HL-60 (cell line): Measurements from ENCODE around the gene WDR38.

Experiments
- DNase-seq, 2 experiments: peaks; one replicate each; pipeline ENCODE4 v3.0.0-alpha.2; 2010 to 2020; ENCODE audit warnings: low read depth in 1 of 2, low spot score in 1 of 2
- H3K27ac ChIP-seq: fragments of 250-450 bp; sonication (Bioruptor Pico); replicated peaks from 2 replicates; pipeline ENCODE4 v1.5.1; 2020; ENCODE audit warnings: mild to moderate bottlenecking, moderate library complexity
- H3K27me3 ChIP-seq: fragments of 250-450 bp; sonication (Bioruptor Pico); 2 replicates; pipeline ENCODE4 v1.5.1; 2021; ENCODE audit warnings: mild to moderate bottlenecking, moderate library complexity; ENCODE audit not compliant: insufficient read depth, poor library complexity, severe bottlenecking
- H3K4me3 ChIP-seq: replicated peaks from 2 replicates; pipeline ENCODE4 v1.5.1; 2011; ENCODE audit warnings: mild to moderate bottlenecking, control low read depth, low read length; ENCODE audit not compliant: insufficient read depth
- GABPA ChIP-seq: IDR thresholded peaks from 2 replicates; pipeline ENCODE4 v1.6.1; 2012; ENCODE audit warnings: low read depth
- POLR2AphosphoS5 ChIP-seq: IDR thresholded peaks from 2 replicates; pipeline ENCODE4 v1.6.1; 2012; ENCODE audit warnings: low read depth
- SPI1 ChIP-seq: IDR thresholded peaks from 2 replicates; pipeline ENCODE4 v1.6.1; 2012; ENCODE audit warnings: low read depth, mild to moderate bottlenecking, borderline replicate concordance
- TF ChIP-seq, protein P1 (sequence below): IDR thresholded peaks from 2 replicates; pipeline ENCODE4 v1.6.1; 2012; ENCODE audit warnings: low read depth; ENCODE audit not compliant: insufficient replicate concordance
- TF ChIP-seq, protein P2 (sequence below): IDR thresholded peaks from one replicate; pipeline ENCODE4 v1.5.1; 2011; ENCODE audit warnings: low read length, control low read depth, inconsistent platforms; ENCODE audit not compliant: insufficient read depth

Gene WDR38

DNA sequence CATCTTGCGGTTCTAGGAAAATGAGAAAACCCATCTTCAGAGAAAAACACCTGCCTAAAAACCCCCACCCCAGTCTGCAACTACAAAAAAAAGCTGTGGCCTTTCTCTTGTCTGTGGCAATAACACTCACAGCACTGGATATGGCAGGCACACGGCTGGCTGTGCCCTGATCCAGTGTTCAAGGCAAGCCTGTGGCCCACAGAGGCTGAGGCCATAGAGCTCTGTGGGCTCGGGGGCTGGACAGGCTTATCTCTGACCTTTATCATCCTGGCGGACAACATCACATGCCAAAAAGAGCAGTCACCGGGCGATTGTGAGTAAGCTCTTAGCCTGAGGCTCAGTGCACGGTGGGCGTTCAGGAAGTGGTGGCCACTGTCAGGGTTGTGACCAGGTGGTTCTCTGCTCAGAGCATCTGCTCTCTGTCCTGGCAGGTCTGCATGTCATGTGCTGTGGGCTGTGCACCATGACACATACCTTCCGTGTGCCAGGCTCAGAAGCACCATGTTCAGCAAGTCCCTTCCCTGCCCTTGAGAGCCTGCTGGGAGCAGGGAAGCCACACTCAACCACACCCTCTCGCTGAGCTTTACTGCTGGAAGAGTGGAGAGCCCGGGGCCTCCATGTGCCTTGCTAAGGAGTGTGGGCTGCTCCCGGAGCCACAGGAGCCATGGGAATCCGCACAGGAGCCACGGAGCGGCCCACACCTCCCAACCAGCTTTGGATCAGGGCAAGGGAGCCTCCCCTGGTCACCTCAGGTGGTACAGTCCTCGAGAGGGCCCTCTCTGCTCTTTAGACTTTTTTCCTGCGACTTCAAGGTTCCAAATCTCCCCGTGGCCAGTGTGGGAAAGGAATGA, 34.6 kb upstream of the WDR38 start:
- Histone ChIP-seq H3K27ac (no peak overlapping the region), H3K27me3 (no peaks in the 10 kb centered on the region), H3K4me3 (no peak overlapping the region)
- no peak for DNase-seq
- TF ChIP-seq, protein P1, sequence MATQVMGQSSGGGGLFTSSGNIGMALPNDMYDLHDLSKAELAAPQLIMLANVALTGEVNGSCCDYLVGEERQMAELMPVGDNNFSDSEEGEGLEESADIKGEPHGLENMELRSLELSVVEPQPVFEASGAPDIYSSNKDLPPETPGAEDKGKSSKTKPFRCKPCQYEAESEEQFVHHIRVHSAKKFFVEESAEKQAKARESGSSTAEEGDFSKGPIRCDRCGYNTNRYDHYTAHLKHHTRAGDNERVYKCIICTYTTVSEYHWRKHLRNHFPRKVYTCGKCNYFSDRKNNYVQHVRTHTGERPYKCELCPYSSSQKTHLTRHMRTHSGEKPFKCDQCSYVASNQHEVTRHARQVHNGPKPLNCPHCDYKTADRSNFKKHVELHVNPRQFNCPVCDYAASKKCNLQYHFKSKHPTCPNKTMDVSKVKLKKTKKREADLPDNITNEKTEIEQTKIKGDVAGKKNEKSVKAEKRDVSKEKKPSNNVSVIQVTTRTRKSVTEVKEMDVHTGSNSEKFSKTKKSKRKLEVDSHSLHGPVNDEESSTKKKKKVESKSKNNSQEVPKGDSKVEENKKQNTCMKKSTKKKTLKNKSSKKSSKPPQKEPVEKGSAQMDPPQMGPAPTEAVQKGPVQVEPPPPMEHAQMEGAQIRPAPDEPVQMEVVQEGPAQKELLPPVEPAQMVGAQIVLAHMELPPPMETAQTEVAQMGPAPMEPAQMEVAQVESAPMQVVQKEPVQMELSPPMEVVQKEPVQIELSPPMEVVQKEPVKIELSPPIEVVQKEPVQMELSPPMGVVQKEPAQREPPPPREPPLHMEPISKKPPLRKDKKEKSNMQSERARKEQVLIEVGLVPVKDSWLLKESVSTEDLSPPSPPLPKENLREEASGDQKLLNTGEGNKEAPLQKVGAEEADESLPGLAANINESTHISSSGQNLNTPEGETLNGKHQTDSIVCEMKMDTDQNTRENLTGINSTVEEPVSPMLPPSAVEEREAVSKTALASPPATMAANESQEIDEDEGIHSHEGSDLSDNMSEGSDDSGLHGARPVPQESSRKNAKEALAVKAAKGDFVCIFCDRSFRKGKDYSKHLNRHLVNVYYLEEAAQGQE: no peak
- TF ChIP-seq, protein P2, sequence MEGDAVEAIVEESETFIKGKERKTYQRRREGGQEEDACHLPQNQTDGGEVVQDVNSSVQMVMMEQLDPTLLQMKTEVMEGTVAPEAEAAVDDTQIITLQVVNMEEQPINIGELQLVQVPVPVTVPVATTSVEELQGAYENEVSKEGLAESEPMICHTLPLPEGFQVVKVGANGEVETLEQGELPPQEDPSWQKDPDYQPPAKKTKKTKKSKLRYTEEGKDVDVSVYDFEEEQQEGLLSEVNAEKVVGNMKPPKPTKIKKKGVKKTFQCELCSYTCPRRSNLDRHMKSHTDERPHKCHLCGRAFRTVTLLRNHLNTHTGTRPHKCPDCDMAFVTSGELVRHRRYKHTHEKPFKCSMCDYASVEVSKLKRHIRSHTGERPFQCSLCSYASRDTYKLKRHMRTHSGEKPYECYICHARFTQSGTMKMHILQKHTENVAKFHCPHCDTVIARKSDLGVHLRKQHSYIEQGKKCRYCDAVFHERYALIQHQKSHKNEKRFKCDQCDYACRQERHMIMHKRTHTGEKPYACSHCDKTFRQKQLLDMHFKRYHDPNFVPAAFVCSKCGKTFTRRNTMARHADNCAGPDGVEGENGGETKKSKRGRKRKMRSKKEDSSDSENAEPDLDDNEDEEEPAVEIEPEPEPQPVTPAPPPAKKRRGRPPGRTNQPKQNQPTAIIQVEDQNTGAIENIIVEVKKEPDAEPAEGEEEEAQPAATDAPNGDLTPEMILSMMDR: no peak
- TF ChIP-seq POLR2AphosphoS5: no peak
- TF ChIP-seq GABPA: no peak
- no peak for TF ChIP-seq SPI1

DNA sequence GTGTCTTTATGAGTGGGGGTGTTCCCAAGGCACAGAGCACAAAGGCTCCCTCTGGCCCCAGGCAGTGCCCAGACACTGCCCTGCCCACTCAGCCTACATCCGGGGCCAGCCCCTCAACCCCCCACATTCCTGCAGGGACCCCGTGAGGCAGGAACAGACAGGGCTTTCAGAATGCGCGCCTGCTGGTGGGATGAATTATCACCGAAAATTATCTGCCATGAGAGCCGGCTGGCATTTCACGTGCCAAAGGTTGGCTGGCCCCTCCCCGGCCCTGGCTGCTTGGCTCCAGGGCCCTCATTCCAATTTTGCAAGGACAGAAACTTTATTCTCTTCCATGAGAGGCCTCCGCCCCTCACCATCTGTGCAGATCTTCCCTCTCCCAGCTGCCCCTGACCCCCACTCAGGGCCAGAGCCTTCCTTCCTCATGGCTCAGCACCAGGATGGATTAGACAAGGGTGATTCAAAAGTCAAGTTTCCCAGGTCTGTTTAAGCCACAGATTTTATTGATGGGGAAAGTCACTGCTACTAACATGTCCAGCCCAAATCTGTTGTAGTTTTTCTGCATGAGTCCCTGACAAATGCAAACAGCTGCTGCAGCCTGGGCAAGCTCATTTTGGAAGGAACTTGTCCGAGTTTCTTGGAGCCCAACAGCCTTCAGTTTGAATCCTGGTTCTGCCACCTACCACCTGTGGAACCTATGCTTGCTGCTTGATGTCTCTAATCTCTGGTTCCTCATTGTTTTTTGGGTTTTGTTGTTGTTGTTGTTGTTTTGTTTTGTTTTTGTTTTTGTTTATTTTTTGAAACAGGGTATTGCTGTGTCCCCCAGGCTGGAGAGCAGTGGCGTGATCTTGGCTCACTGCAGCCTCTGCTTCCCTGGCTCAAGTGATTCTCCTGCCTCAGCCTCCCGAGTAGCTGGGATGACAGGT, 32.3 kb upstream of the WDR38 start:
- TF ChIP-seq, protein P1: no peak
- TF ChIP-seq POLR2AphosphoS5 (no peak), GABPA (no peak), SPI1 (no peak)
- no peak overlapping the region for H3K4me3 ChIP-seq
- H3K27me3 ChIP-seq: no peaks in the 10 kb centered on the region
- H3K27ac ChIP-seq: no peak overlapping the region
- no peak for DNase-seq

DNA sequence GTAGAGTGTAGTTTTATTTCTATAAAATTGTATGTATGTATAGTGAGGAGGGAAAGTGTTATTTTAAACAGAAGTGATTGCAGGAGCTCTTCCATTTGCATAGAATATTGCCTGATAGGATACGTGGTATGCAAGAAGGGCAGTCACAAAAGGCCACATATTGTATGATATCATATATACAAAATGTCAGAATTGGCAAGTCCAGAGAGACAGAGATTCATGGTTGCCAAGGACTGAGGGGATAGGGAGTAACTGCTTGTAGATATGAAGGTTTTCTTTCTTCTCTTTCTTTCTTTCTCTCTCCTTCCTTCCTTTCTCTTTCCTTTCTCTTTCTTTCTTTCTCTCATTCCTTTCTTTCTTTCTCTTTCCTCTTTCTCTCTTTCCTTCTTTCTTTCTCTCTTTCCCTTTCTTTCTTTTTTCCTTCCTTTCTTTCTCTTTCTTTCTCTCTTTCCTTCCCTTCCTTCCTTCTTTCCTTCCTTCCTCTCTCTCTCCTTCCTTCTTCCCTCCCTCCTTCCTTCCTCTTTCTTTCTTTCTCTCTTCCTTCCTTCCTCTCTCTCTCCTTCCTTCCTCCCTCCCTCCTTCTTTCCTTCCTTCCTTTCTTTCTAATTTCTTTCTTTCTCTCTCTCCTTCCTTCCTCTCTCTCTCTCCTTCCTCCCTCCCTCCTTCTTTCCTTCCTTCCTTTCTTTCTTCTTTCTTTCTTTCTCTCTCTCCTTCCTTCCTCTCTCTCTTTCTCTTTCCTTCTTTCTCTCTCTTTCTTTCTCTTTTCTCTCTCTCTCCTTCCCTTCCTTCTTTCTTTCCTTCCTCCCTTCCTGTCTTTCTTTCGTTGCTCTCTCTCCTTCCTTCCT, 24.5 kb upstream of the WDR38 start:
- no peaks in the 10 kb centered on the region for H3K27me3 ChIP-seq
- no peak overlapping the region for H3K4me3 ChIP-seq
- no peak overlapping the region for H3K27ac ChIP-seq
- DNase-seq: no peak
- TF ChIP-seq POLR2AphosphoS5 (no peak), SPI1 (no peak), GABPA (no peak)
- TF ChIP-seq, protein P2: no peak
- TF ChIP-seq, protein P1: no peak
